GM12878 (cell line): Measurements from ENCODE around the gene LPCAT3. TPM values are rescaled to one million over a fixed set of nuclear protein-coding genes. Genes with fewer than 3 reads are reported as not detected.

Source experiments
- ATAC-seq: fragments of 200-7000 bp; cut with Tn5 transposase; 3 replicates; pipeline ENCODE4 v1.9.1; 2020; ENCODE audit warnings: mild to moderate bottlenecking, moderate library complexity
- BruUV-seq: library from RNA; stranded (reverse); fragments of 400-500 nt; replicated peaks from 2 replicates; lab custom pipeline; 2021; lab: Mats Ljungman, UMichigan
- CTCF ChIA-PET: fragments of 300-600 bp; sonication (Branson Sonifier 250); formaldehyde crosslinking; extraction: SDS; loops from one replicate; lab custom pipeline; 2021; ENCODE audit warnings: inconsistent platforms; lab: Yijun Ruan, JAX
- POLR2A ChIA-PET: fragments of 350-600 bp; formaldehyde crosslinking; extraction: SDS; loops from one replicate; lab custom pipeline; 2021; ENCODE audit warnings: inconsistent platforms; lab: Charles Lee
- RAD21 ChIA-PET: fragments of 300-600 bp; sonication (Branson Sonifier 250); formaldehyde crosslinking; loops from one replicate; lab custom pipeline; 2023; ENCODE audit warnings: antibody characterized with exemption; ENCODE audit not compliant: unreplicated experiment; lab: Charles Lee
- SMC1A ChIA-PET: fragments of 300-600 bp; sonication (Branson Sonifier 250); formaldehyde crosslinking; loops from one replicate; lab custom pipeline; 2023; ENCODE audit not compliant: unreplicated experiment, uncharacterized antibody; lab: Charles Lee
- DNase-seq: peaks from one replicate; pipeline ENCODE4 v3.0.0-alpha.2; 2011; ENCODE audit warnings: low read depth, low spot score
- FAIRE-seq: peaks from 3 replicates; lab custom pipeline; 2011; peaks lifted over from hg19 to GRCh38; lab: Jason Lieb, UNC
- H2AFZ ChIP-seq: 2 replicates; pipeline ENCODE4 v1.6.0; 2011; ENCODE audit warnings: low read depth, low read length, control low read depth; ENCODE audit not compliant: control insufficient read depth
- H3K27ac ChIP-seq: 2 replicates; pipeline ENCODE4 v1.5.1; 2011; ENCODE audit warnings: control low read depth; ENCODE audit not compliant: control insufficient read depth, insufficient read depth
- H3K27me3 ChIP-seq, 2 experiments: replicated peaks in 1 of 2; 2 replicates each; pipeline versions ENCODE4 v1.6.0 to v1.6.1; 2011; ENCODE audit warnings: low read length in 1 of 2; ENCODE audit not compliant: control insufficient read depth in 2 of 2, insufficient read depth in 2 of 2
- H3K36me3 ChIP-seq, 2 experiments: 2 replicates each; pipeline ENCODE4 v1.5.1; 2011; ENCODE audit warnings: low read length in 1 of 2; ENCODE audit not compliant: control insufficient read depth in 2 of 2, insufficient read depth in 2 of 2
- H3K4me1 ChIP-seq: 2 replicates; pipeline ENCODE4 v1.6.1; 2011; ENCODE audit warnings: mild to moderate bottlenecking, low read length, moderate library complexity, mixed read lengths; ENCODE audit not compliant: control insufficient read depth, insufficient read depth
- H3K4me2 ChIP-seq: 2 replicates; pipeline ENCODE4 v1.6.0; 2011; ENCODE audit warnings: control low read depth; ENCODE audit not compliant: control insufficient read depth, insufficient read depth
- H3K4me3 ChIP-seq: fragments of 200-600 bp; sonication (generic); 2 replicates; pipeline ENCODE4 v1.5.1; 2016
- H3K79me2 ChIP-seq: 2 replicates; pipeline ENCODE4 v1.6.0; 2011; ENCODE audit warnings: low read length; ENCODE audit not compliant: control insufficient read depth, insufficient read depth
- H3K9ac ChIP-seq: 2 replicates; pipeline ENCODE4 v1.8.0; 2011; ENCODE audit warnings: low read length, control low read depth, mixed read lengths; ENCODE audit not compliant: control insufficient read depth, insufficient read depth
- H3K9me3 ChIP-seq: replicated peaks from 3 replicates; pipeline ENCODE4 v1.5.1; 2011; ENCODE audit warnings: mild to moderate bottlenecking, low read length; ENCODE audit not compliant: control insufficient read depth, insufficient read depth
- H4K20me1 ChIP-seq: 2 replicates; pipeline ENCODE4 v1.6.0; 2011; ENCODE audit not compliant: control insufficient read depth, insufficient read depth
- LARP7 ChIP-seq: fragments of 450-650 bp; IDR thresholded peaks from 2 replicates; pipeline ENCODE4 v1.6.1; 2017; ENCODE audit warnings: mild to moderate bottlenecking
- SUPT20H ChIP-seq: IDR thresholded peaks from 2 replicates; pipeline ENCODE4 v1.6.1; 2011; ENCODE audit warnings: low read depth, mild to moderate bottlenecking, low read length, moderate library complexity, borderline replicate concordance; ENCODE audit not compliant: control insufficient read depth
- TCF7 ChIP-seq: IDR thresholded peaks from 2 replicates; pipeline ENCODE4 v1.6.1; 2014; ENCODE audit warnings: antibody characterized with exemption, borderline replicate concordance
- WGBS: methylation state at CpG from one replicate; pipeline ENCODE4 v1.1.6; 2016; ENCODE audit warnings: low lambda C conversion rate; ENCODE audit not compliant: insufficient replicate concordance, insufficient coverage; ENCODE audit errors: missing lambda C conversion rate; 5-methylcytosine and 5-hydroxymethylcytosine counted together
- in situ Hi-C: fragments of 300-500 bp; cut with MboI; formaldehyde crosslinking; loops from 9 replicates; pipeline ENCODE4 v1.14.3; 2018; ENCODE audit warnings: mixed read lengths
- intact Hi-C: fragments of 100-400 bp; cut with micrococcal nuclease; formaldehyde crosslinking; loops from one replicate; pipeline ENCODE4 v1.14.2; 2022; ENCODE audit not compliant: unreplicated experiment
- polyA plus RNA-seq, 11 experiments: library from polyadenylated mRNA; depleted of rRNA in 4 of 11; unstranded in 6 of 11; stranded (reverse) in 5 of 11; fragments of >200 nt; fragmentation: Nextera tagmentation in 4 of 11; fragmentation: Illumina TruSeq in 1 of 11; extraction: Ambion mirVana in 4 of 11; extraction: Trizol in 1 of 11; gene quantifications; 1 replicate in 1 of 11; 2 replicates in 10 of 11; pipeline versions ENCODE4 v1.2.1 to v1.2.3, GENCODE V29; 2011 to 2016; ENCODE audit warnings: inconsistent platforms in 2 of 11, missing spikeins in 2 of 11, low read depth in 1 of 11
- total RNA-seq, 4 experiments: library from RNA; depleted of rRNA in 3 of 4; stranded (reverse); fragments of >200 nt in 3 of 4; fragmentation: Illumina TruSeq in 1 of 4; extraction: Trizol in 1 of 4; gene quantifications; 2 replicates each; pipeline versions ENCODE4 v1.2.1 to v1.2.3, GENCODE V29; 2013 to 2021
- TF ChIP-seq, protein P1 (sequence below): IDR thresholded peaks from 2 replicates; pipeline ENCODE4 v1.6.1; 2012; ENCODE audit warnings: low read length, inconsistent platforms
- TF ChIP-seq, protein P2 (sequence below): fragments of 450-650 bp; formaldehyde crosslinking; IDR thresholded peaks from 2 replicates; pipeline ENCODE4 v1.4.0; 2020; ENCODE audit warnings: mild to moderate bottlenecking, moderate library complexity
- TF ChIP-seq, protein P3 (sequence below): IDR thresholded peaks from 2 replicates; pipeline ENCODE4 v1.6.1; 2012; ENCODE audit warnings: low read depth, low read length, improper control_type of control experiment
- TF ChIP-seq, protein P4 (sequence below): IDR thresholded peaks from 2 replicates; pipeline ENCODE4 v1.6.1; 2011; ENCODE audit warnings: low read depth, mild to moderate bottlenecking, low read length, moderate library complexity, borderline replicate concordance; ENCODE audit errors: extremely low read depth
- TF ChIP-seq, protein P5 (sequence below): IDR thresholded peaks from 2 replicates; pipeline ENCODE4 v1.6.1; 2011; ENCODE audit warnings: borderline replicate concordance, low read depth, mild to moderate bottlenecking, moderate library complexity, low read length; ENCODE audit not compliant: insufficient read depth, poor library complexity, severe bottlenecking
- TF ChIP-seq, protein P6 (sequence below): IDR thresholded peaks from 2 replicates; pipeline ENCODE4 v1.6.1; 2012; ENCODE audit warnings: improper control_type of control experiment, low read depth, low read length; ENCODE audit not compliant: insufficient replicate concordance

Gene LPCAT3
- total and polyA plus RNA-seq, 10 of the 15 experiments (the other 5 are each of a cell fraction or from before 2014, with no cell fraction given) = 2.6 to 48.3 (median 23.0) TPM

DNA sequence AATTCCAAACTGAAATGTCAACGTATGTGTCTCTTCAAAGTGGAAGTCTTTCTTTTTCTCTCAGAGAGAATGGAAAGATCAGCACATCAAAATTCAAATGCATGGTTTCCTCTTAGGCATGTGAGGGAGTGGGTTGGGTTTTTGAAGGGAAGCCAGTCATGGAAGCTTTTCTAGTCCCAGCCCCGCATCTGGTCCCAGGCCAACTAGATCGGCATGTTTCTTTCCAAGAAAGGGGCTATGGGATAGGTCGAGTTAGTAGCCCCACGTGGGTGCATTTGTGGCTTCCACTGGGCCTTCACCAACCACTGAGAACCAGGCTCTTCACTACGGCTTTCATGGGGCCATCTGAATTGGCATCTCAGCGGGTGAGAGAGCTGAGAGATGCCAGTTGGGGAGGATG lies 48.8 kb upstream of the LPCAT3 start:
- ChIA-PET RAD21 (interaction anchor here (0.7 kb wide), 1 partner anchor 24 kb away, joined by 3 read pairs; no protein-coding TSS in a partner anchor), POLR2A (no interaction called here), CTCF (interaction anchor here (1.5 to 2.0 kb wide), 2 partner anchors 9 to 55 kb away, joined by 3 to 6 read pairs; no protein-coding TSS in a partner anchor), SMC1A (no interaction called here)
- in situ Hi-C loops (no loop called here), intact Hi-C loops (no loop called here)
- DNase-seq (no peak), ATAC-seq (no peak), FAIRE-seq (no peak)
- no peaks in the 10 kb centered on the region for H3K9me3 ChIP-seq
- no peak overlapping the region for H2AFZ ChIP-seq
- no peak overlapping the region for H3K27ac ChIP-seq
- no peaks in the 10 kb centered on the region for H3K36me3 ChIP-seq
- H3K4me3 ChIP-seq = no peak overlapping the region
- 29% methylated on average over 7 of the region's 7 CpGs for WGBS
- H3K4me1 ChIP-seq = no peaks in the 10 kb centered on the region
- no peak overlapping the region for H3K9ac ChIP-seq
- H4K20me1 ChIP-seq = no peaks in the 10 kb centered on the region; the same call in 1 of the 2 replicates
- no TSS peak for BruUV-seq
- no peaks in the 10 kb centered on the region for H3K79me2 ChIP-seq
- no peak overlapping the region for H3K4me2 ChIP-seq
- H3K27me3 ChIP-seq = peaks cover 0 to 3% of the 10 kb centered on the region in 2 experiments; a peak in 2 of 4 replicates
- TF ChIP-seq TCF7 (no peak), LARP7 (no peak), SUPT20H (no peak)
- TF ChIP-seq, protein P1, sequence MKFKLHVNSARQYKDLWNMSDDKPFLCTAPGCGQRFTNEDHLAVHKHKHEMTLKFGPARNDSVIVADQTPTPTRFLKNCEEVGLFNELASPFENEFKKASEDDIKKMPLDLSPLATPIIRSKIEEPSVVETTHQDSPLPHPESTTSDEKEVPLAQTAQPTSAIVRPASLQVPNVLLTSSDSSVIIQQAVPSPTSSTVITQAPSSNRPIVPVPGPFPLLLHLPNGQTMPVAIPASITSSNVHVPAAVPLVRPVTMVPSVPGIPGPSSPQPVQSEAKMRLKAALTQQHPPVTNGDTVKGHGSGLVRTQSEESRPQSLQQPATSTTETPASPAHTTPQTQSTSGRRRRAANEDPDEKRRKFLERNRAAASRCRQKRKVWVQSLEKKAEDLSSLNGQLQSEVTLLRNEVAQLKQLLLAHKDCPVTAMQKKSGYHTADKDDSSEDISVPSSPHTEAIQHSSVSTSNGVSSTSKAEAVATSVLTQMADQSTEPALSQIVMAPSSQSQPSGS = no peak
- TF ChIP-seq, protein P2, sequence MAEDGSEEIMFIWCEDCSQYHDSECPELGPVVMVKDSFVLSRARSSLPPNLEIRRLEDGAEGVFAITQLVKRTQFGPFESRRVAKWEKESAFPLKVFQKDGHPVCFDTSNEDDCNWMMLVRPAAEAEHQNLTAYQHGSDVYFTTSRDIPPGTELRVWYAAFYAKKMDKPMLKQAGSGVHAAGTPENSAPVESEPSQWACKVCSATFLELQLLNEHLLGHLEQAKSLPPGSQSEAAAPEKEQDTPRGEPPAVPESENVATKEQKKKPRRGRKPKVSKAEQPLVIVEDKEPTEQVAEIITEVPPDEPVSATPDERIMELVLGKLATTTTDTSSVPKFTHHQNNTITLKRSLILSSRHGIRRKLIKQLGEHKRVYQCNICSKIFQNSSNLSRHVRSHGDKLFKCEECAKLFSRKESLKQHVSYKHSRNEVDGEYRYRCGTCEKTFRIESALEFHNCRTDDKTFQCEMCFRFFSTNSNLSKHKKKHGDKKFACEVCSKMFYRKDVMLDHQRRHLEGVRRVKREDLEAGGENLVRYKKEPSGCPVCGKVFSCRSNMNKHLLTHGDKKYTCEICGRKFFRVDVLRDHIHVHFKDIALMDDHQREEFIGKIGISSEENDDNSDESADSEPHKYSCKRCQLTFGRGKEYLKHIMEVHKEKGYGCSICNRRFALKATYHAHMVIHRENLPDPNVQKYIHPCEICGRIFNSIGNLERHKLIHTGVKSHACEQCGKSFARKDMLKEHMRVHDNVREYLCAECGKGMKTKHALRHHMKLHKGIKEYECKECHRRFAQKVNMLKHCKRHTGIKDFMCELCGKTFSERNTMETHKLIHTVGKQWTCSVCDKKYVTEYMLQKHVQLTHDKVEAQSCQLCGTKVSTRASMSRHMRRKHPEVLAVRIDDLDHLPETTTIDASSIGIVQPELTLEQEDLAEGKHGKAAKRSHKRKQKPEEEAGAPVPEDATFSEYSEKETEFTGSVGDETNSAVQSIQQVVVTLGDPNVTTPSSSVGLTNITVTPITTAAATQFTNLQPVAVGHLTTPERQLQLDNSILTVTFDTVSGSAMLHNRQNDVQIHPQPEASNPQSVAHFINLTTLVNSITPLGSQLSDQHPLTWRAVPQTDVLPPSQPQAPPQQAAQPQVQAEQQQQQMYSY (CRISPR knock-in tag) = no peak
- TF ChIP-seq, protein P3, sequence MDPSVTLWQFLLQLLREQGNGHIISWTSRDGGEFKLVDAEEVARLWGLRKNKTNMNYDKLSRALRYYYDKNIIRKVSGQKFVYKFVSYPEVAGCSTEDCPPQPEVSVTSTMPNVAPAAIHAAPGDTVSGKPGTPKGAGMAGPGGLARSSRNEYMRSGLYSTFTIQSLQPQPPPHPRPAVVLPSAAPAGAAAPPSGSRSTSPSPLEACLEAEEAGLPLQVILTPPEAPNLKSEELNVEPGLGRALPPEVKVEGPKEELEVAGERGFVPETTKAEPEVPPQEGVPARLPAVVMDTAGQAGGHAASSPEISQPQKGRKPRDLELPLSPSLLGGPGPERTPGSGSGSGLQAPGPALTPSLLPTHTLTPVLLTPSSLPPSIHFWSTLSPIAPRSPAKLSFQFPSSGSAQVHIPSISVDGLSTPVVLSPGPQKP = no peak
- TF ChIP-seq, protein P4, sequence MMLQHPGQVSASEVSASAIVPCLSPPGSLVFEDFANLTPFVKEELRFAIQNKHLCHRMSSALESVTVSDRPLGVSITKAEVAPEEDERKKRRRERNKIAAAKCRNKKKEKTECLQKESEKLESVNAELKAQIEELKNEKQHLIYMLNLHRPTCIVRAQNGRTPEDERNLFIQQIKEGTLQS = no peak
- TF ChIP-seq, protein P5, sequence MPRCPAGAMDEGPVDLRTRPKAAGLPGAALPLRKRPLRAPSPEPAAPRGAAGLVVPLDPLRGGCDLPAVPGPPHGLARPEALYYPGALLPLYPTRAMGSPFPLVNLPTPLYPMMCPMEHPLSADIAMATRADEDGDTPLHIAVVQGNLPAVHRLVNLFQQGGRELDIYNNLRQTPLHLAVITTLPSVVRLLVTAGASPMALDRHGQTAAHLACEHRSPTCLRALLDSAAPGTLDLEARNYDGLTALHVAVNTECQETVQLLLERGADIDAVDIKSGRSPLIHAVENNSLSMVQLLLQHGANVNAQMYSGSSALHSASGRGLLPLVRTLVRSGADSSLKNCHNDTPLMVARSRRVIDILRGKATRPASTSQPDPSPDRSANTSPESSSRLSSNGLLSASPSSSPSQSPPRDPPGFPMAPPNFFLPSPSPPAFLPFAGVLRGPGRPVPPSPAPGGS = no peak
- TF ChIP-seq, protein P6, sequence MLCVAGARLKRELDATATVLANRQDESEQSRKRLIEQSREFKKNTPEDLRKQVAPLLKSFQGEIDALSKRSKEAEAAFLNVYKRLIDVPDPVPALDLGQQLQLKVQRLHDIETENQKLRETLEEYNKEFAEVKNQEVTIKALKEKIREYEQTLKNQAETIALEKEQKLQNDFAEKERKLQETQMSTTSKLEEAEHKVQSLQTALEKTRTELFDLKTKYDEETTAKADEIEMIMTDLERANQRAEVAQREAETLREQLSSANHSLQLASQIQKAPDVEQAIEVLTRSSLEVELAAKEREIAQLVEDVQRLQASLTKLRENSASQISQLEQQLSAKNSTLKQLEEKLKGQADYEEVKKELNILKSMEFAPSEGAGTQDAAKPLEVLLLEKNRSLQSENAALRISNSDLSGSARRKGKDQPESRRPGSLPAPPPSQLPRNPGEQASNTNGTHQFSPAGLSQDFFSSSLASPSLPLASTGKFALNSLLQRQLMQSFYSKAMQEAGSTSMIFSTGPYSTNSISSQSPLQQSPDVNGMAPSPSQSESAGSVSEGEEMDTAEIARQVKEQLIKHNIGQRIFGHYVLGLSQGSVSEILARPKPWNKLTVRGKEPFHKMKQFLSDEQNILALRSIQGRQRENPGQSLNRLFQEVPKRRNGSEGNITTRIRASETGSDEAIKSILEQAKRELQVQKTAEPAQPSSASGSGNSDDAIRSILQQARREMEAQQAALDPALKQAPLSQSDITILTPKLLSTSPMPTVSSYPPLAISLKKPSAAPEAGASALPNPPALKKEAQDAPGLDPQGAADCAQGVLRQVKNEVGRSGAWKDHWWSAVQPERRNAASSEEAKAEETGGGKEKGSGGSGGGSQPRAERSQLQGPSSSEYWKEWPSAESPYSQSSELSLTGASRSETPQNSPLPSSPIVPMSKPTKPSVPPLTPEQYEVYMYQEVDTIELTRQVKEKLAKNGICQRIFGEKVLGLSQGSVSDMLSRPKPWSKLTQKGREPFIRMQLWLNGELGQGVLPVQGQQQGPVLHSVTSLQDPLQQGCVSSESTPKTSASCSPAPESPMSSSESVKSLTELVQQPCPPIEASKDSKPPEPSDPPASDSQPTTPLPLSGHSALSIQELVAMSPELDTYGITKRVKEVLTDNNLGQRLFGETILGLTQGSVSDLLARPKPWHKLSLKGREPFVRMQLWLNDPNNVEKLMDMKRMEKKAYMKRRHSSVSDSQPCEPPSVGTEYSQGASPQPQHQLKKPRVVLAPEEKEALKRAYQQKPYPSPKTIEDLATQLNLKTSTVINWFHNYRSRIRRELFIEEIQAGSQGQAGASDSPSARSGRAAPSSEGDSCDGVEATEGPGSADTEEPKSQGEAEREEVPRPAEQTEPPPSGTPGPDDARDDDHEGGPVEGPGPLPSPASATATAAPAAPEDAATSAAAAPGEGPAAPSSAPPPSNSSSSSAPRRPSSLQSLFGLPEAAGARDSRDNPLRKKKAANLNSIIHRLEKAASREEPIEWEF = no peak
